GM20000 (cell line): ENCODE data around the gene BRMS1.
"Not testable (repeated sequence)": the region's sequence is repeated elsewhere in the genome, so short reads cannot be mapped to it uniquely, and the experiment has no call there.

Source experiments
- DNase-seq: peaks from one replicate; pipeline ENCODE4 v3.0.0; 2012; ENCODE audit warnings: low spot score
- TF ChIP-seq, protein P1 (sequence below): IDR thresholded peaks from 2 replicates; pipeline ENCODE4 v1.5.1; 2012; ENCODE audit warnings: mild to moderate bottlenecking, control low read depth; ENCODE audit errors: extremely low read depth, missing control alignments

BRMS1 gene

DNA sequence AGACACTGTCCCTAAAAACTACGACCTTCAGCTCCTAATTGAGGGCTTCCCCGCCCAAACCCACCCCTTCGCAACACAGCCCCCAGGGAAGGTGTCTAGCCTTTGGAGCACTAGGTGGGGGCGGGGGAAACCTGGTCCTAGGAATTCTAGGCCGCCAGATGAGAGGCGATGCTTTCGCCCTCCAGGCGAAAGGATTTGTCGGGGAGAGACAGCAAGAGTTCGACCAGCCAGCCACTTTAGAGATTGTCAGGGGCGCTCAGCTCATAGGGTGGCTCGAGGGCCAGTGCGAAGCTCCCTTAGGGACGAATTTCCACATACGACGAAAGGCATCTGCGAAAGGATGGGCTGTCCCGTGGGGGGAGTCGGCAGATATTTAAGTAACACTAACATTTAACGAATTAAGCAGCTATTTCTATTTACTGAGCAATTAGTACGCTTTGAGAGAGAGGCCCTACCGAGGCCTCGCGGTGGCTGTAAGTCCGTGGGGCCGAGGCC is 33.4 kb downstream of the BRMS1 start:
- DNase-seq: no peak
- TF ChIP-seq, protein P1, sequence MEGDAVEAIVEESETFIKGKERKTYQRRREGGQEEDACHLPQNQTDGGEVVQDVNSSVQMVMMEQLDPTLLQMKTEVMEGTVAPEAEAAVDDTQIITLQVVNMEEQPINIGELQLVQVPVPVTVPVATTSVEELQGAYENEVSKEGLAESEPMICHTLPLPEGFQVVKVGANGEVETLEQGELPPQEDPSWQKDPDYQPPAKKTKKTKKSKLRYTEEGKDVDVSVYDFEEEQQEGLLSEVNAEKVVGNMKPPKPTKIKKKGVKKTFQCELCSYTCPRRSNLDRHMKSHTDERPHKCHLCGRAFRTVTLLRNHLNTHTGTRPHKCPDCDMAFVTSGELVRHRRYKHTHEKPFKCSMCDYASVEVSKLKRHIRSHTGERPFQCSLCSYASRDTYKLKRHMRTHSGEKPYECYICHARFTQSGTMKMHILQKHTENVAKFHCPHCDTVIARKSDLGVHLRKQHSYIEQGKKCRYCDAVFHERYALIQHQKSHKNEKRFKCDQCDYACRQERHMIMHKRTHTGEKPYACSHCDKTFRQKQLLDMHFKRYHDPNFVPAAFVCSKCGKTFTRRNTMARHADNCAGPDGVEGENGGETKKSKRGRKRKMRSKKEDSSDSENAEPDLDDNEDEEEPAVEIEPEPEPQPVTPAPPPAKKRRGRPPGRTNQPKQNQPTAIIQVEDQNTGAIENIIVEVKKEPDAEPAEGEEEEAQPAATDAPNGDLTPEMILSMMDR: peak; percentile 87

DNA sequence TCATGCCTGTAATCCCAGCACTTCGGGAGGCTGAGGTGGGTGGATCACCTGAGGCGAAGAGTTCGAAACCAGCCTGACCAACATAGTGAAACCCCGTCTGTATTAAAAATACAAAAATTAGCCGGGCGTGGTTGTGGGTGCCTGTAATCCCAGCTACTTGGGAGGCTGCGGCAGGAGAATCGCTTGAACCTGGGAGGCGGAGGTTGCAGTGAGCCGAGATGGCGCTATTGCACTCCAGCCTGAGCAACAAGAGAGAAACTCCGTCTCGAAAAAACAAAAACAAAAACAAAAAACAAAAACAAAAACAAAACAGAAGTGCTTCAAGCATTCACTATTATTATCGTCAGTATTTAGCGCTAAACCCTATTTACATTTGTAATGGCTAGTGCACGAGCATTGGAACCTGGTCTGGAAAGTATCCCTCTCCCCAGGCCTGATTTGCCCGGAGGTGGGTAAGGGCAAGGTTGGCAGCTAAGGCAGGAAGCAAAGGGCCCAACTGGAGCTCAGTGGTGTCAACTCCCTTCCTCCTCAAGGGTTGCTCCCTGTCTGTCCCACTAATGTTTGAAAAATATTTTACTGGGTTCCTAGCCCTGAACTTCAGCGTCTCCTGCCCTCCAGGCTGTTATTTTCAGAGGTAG is 34.0 kb downstream of the BRMS1 start:
- not testable (repeated sequence) for DNase-seq

DNA sequence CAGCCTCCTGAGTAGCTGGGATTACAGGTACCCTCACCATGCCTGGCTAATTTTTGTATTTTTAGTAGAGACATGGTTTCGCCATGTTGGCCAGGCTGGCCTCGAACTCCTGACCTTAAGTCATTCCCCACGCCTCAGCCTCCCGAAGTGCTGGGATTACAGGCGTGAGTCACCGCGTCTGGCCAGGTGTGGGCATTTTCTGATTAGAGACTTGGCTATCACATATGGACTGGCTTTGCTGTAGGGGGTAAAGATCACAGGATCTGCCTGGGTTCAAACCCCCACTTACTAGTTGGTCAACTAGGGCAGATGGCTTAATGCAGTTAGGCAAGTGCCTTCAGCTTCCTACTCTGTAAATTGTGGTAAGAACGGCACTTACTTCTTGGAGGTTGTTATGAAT is 34.6 kb downstream of the BRMS1 start:
- no peak for DNase-seq

DNA sequence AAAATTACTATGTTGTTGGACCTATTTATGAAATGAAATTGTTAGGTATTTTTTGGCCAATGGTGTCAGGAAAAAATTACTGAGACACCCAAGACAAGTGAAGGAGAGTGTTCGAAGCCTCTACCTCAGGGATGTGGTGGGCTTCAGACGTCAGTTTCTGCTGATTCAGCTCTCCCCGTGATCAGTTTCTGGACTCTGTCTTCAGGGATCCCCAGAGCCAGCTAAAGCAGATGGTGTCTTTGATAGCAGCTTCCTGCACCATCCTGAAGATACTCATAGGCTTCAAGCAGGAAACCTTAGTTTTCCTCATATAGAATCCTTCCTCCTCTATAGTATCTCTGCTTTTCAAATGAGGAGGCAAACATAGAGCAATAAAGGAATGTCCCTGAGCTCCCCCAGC is 35.4 kb downstream of the BRMS1 start:
- TF ChIP-seq, protein P1: no peak
- no peak for DNase-seq

More for the DNA sequence above, 34.6 kb downstream of the BRMS1 start:
- TF ChIP-seq, protein P1: no peak

DNA sequence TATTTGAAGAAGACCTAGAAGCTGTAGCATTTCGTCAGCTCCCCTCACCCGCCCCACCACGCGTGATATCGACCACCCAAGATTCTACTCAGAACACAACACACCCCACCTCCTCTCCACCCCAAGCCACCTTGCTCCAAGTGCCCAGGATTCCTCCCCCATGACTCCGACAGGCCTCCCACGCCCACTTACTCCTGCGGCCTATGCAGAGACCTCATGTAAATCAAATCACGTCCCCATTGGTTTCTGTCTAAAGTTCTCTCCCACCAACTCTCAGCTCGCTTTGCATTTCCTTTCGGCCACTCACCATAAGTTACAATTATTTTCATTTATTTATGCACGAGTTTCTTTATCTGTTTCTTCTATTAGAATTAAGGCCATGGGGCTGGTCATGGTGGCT is 42.2 kb downstream of the BRMS1 start:
- no peak for DNase-seq
- TF ChIP-seq, protein P1: no peak

DNA sequence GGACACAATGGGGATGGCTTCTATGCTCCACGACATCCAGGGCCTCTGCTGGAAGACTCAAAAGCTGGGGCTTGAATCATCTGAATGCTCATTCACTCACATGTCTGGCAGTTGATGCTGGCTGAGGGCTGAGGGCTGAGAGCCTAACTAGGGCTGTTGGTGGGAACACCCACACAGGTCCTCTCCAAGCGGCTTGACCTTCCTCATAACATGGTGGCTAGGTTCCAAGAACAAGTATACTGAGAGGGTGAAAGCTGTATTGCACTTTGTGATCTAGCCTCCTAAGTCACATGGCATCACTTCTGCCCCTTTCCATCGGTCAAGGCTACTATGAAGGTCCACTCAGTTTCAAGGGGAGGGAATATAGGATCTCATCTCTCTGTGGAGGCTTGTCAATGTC is 45.7 kb downstream of the BRMS1 start:
- no peak for DNase-seq
- TF ChIP-seq, protein P1: no peak

DNA sequence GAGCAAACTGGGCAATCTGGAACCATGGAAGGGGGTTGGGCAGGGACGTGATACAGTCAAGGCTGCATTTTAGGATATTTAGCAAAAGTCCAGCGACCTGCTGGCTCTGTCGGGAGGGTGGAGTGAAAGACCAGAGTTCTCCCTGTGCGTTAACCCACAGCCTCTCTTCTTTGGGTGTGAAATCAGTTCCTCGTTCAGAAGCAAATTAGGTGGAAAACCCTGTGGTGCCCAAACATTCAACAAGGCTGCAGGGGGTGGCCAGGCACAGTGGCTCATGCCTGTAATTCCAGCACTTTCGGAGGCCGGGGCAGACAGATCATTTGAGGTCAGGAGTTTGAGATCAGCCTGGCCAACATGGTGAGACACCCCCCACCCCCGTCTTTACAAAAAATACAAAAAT is 47.3 kb downstream of the BRMS1 start:
- DNase-seq: no peak
- TF ChIP-seq, protein P1: no peak
